ENCODE data around the gene KCTD7.

GRCh38 chr7:66669496-66669895 lies 40.8 kb downstream of the KCTD7 start:
- TF ChIP-seq CTCF (IDR thresholded peaks at IDR 0.05) (no peak), POLR2AphosphoS5 (IDR thresholded peaks at IDR 0.05) (no peak), POLR2A (IDR thresholded peaks at IDR 0.05; ENCODE audit: low read depth) (no peak)

Measured in esophagus muscularis mucosa (tissue), 3 donors.